K562 (cell line): ENCODE results near the gene FERD3L. TPM values are rescaled to one million over a fixed set of nuclear protein-coding genes. Genes with fewer than 3 reads are reported as not detected.

ENCODE experiments used
- ATAC-seq: fragments of 200-7000 bp; cut with Tn5 transposase; 3 replicates; pipeline ENCODE4 v1.9.1; 2020; ENCODE audit warnings: moderate library complexity
- BruUV-seq: library from RNA; stranded (reverse); fragments of 400-500 nt; replicated peaks from 2 replicates; lab custom pipeline; 2021; lab: Mats Ljungman, UMichigan
- CTCF ChIA-PET: fragments of 300-600 bp; formaldehyde crosslinking; extraction: SDS; loops from one replicate; lab custom pipeline; 2021; ENCODE audit warnings: low intra/inter-chr PET ratio; lab: Yijun Ruan, JAX
- POLR2A ChIA-PET: fragments of 300-600, 350-650 bp; sonication (Branson Sonifier 250); formaldehyde crosslinking; extraction: SDS; loops from one replicate; lab custom pipeline; 2021; ENCODE audit warnings: antibody characterized with exemption, inconsistent platforms; lab: Yijun Ruan, JAX
- DNase-seq, 4 experiments: peaks; one replicate each; pipeline versions ENCODE4 v3.0.0 to v3.0.0-alpha.2; 2011 to 2018; ENCODE audit warnings: low spot score in 3 of 4, mixed read lengths in 3 of 4; ENCODE audit errors: extremely low read depth in 1 of 4
- FAIRE-seq: peaks from 2 replicates; lab custom pipeline; 2011; peaks lifted over from hg19 to GRCh38; lab: Jason Lieb, UNC
- H2AFZ ChIP-seq: 2 replicates; pipeline ENCODE4 v1.6.0; 2011; ENCODE audit warnings: low read depth, low read length, control low read depth, inconsistent platforms
- H3K27ac ChIP-seq: fragments of 200-600 bp; 3 replicates; pipeline ENCODE4 v1.8.0; 2011; ENCODE audit warnings: low read depth, mild to moderate bottlenecking, control low read depth, inconsistent platforms, low read length, moderate library complexity, mixed read lengths; ENCODE audit errors: extremely low read depth
- H3K27me3 ChIP-seq, 2 experiments: fragments of 300-600 bp in 1 of 2; 2 replicates in 1 of 2; 3 replicates in 1 of 2; pipeline versions ENCODE4 v1.6.0 to v1.8.0; 2011; ENCODE audit warnings: inconsistent platforms in 2 of 2, low read length in 2 of 2, mild to moderate bottlenecking in 1 of 2, mixed read lengths in 1 of 2, moderate library complexity in 1 of 2; ENCODE audit not compliant: control insufficient read depth in 2 of 2, insufficient read depth in 2 of 2
- H3K36me3 ChIP-seq: fragments of 300-600 bp; 3 replicates; pipeline ENCODE4 v1.8.0; 2011; ENCODE audit warnings: mild to moderate bottlenecking, low read length, inconsistent platforms; ENCODE audit not compliant: control insufficient read depth, insufficient read depth
- H3K4me1 ChIP-seq, 2 experiments: fragments of 200-600 bp in 1 of 2; replicated peaks in 1 of 2; 2 replicates in 1 of 2; 3 replicates in 1 of 2; pipeline versions ENCODE4 v1.5.1 to v1.8.0; 2011; ENCODE audit warnings: inconsistent platforms in 2 of 2, low read length in 2 of 2, mild to moderate bottlenecking in 1 of 2, mixed read lengths in 1 of 2, moderate library complexity in 1 of 2; ENCODE audit not compliant: control insufficient read depth in 2 of 2, insufficient read depth in 2 of 2
- H3K4me2 ChIP-seq: 2 replicates; pipeline ENCODE4 v1.6.1; 2011; ENCODE audit warnings: low read length, control low read depth, inconsistent platforms, mixed read lengths; ENCODE audit not compliant: insufficient read depth
- H3K4me3 ChIP-seq: fragments of 200-600 bp; sonication (generic), shearing (Covaris generic); 2 replicates; pipeline ENCODE4 v1.5.1; 2016; ENCODE audit warnings: control low read depth, inconsistent platforms
- H3K79me2 ChIP-seq: fragments of 200-600 bp; 3 replicates; pipeline ENCODE4 v1.8.0; 2011; ENCODE audit warnings: low read length, inconsistent platforms; ENCODE audit not compliant: control insufficient read depth, insufficient read depth
- H3K9ac ChIP-seq, 2 experiments: 2 replicates each; pipeline versions ENCODE4 v1.6.0 to v1.6.1; 2011; ENCODE audit warnings: low read depth in 2 of 2, low read length in 2 of 2, control low read depth in 1 of 2, inconsistent platforms in 1 of 2, mild to moderate bottlenecking in 1 of 2, mixed read lengths in 1 of 2; ENCODE audit not compliant: insufficient read depth in 1 of 2
- H3K9me1 ChIP-seq: one replicate; pipeline ENCODE4 v1.6.0; 2011; ENCODE audit warnings: inconsistent platforms, mild to moderate bottlenecking, low read length, moderate library complexity; ENCODE audit not compliant: control insufficient read depth, insufficient read depth
- H3K9me3 ChIP-seq: replicated peaks from 2 replicates; pipeline ENCODE4 v1.5.1; 2011; ENCODE audit warnings: low read depth, low read length, inconsistent platforms; ENCODE audit not compliant: control insufficient read depth, insufficient read depth
- H4K20me1 ChIP-seq: replicated peaks from 2 replicates; pipeline ENCODE4 v1.6.1; 2011; ENCODE audit warnings: low read length, inconsistent platforms, mixed read lengths; ENCODE audit not compliant: control insufficient read depth, insufficient read depth
- DPF2 ChIP-seq: fragments of 450-650 bp; IDR thresholded peaks from 2 replicates; pipeline ENCODE4 v1.6.1; 2016
- FOXA3 ChIP-seq, 2 experiments: fragments of 450-650 bp in 1 of 2; sonication (generic) in 1 of 2; formaldehyde crosslinking; IDR thresholded peaks in 1 of 2; conservative IDR thresholded peaks in 1 of 2; 2 replicates each; pipeline versions ENCODE4 v1.4.0 to v1.8.0; 2020 to 2022; ENCODE audit warnings: mild to moderate bottlenecking in 2 of 2, missing genetic modification reagents in 1 of 2
- GATAD2B ChIP-seq: fragments of 450-650 bp; IDR thresholded peaks from 2 replicates; pipeline ENCODE4 v1.6.1; 2017; ENCODE audit warnings: mild to moderate bottlenecking, borderline replicate concordance
- JUNB ChIP-seq: fragments of 450-650 bp; formaldehyde crosslinking; conservative IDR thresholded peaks from 2 replicates; pipeline ENCODE4 v1.4.0; 2020; ENCODE audit warnings: mild to moderate bottlenecking
- SMARCA4 ChIP-seq: fragments of 450-650 bp; IDR thresholded peaks from 2 replicates; pipeline ENCODE4 v1.6.1; 2016
- SREBF2 ChIP-seq: sonication (generic); formaldehyde crosslinking; IDR thresholded peaks from 2 replicates; pipeline ENCODE4 v1.4.0; 2020; ENCODE audit warnings: mild to moderate bottlenecking, missing genetic modification reagents
- ZNF41 ChIP-seq: fragments of 250-450 bp; sonication (Bioruptor Pico); conservative IDR thresholded peaks from 2 replicates; pipeline ENCODE4 v1.4.0; 2020; ENCODE audit warnings: mild to moderate bottlenecking
- ZNF77 ChIP-seq: fragments of 250-450 bp; sonication (Bioruptor Pico); IDR thresholded peaks from 2 replicates; pipeline ENCODE4 v1.5.0; 2020
- whole genome bisulfite sequencing: fragments of 100-300 bp; shearing (Covaris generic); methylation state at CpG from one replicate; pipeline ENCODE4 v1.1.6; 2016; ENCODE audit warnings: low coverage, mixed read lengths; ENCODE audit not compliant: insufficient coverage; ENCODE audit errors: missing lambda C conversion rate; 5-methylcytosine and 5-hydroxymethylcytosine counted together
- in situ Hi-C: fragments of 300-500 bp; cut with MboI; formaldehyde crosslinking; loops from 4 replicates; pipeline ENCODE4 v1.15.0; 2018; ENCODE audit warnings: inconsistent platforms, mixed read lengths
- intact Hi-C: fragments of 100-400 bp; cut with micrococcal nuclease; formaldehyde crosslinking; loops from 2 replicates; pipeline ENCODE4 v1.14.2; 2022
- polyA plus RNA-seq, 8 experiments: library from polyadenylated mRNA; depleted of rRNA in 4 of 8; stranded (reverse) in 5 of 8; unstranded in 3 of 8; fragments of >200 nt; fragmentation: Nextera tagmentation in 2 of 8; fragmentation: Illumina TruSeq in 1 of 8; extraction: Ambion mirVana in 2 of 8; extraction: Trizol in 1 of 8; gene quantifications; 2 replicates each; pipeline versions ENCODE4 v1.2.1 to v1.2.3, GENCODE V29; 2011 to 2014; ENCODE audit warnings: inconsistent platforms in 1 of 8, missing spikeins in 1 of 8
- total RNA-seq, 7 experiments: library from RNA; depleted of rRNA in 6 of 7; stranded (reverse); fragments of >200 nt in 6 of 7; fragmentation: Illumina TruSeq in 2 of 7; extraction: Trizol in 2 of 7; gene quantifications; 2 replicates each; pipeline versions ENCODE4 v1.2.1 to v1.2.3, GENCODE V29; 2011 to 2021; ENCODE audit warnings: low replicate concordance in 1 of 7
- TF ChIP-seq, protein P1 (sequence below): sonication (generic); formaldehyde crosslinking; IDR thresholded peaks from 2 replicates; pipeline ENCODE4 v1.8.0; 2022; ENCODE audit warnings: missing genetic modification reagents, mild to moderate bottlenecking, borderline replicate concordance
- TF ChIP-seq, protein P2 (sequence below), 2 experiments: fragments of 450-650 bp in 1 of 2; IDR thresholded peaks; 2 replicates each; pipeline ENCODE4 v1.6.1; 2011 to 2017; ENCODE audit warnings: low read depth in 2 of 2, antibody characterized with exemption in 1 of 2, borderline replicate concordance in 1 of 2, low read length in 1 of 2, mild to moderate bottlenecking in 1 of 2, mixed read lengths in 1 of 2; ENCODE audit not compliant: control insufficient read depth in 1 of 2
- TF ChIP-seq, protein P3 (sequence below): sonication (generic); formaldehyde crosslinking; IDR thresholded peaks from 2 replicates; pipeline ENCODE4 v1.9.0; 2022; ENCODE audit warnings: mild to moderate bottlenecking, missing genetic modification reagents

The FERD3L gene
- total and polyA plus RNA-seq, 9 of the 15 experiments (the other 6 are each of a cell fraction or from before 2014, with no cell fraction given): not detected

DNA sequence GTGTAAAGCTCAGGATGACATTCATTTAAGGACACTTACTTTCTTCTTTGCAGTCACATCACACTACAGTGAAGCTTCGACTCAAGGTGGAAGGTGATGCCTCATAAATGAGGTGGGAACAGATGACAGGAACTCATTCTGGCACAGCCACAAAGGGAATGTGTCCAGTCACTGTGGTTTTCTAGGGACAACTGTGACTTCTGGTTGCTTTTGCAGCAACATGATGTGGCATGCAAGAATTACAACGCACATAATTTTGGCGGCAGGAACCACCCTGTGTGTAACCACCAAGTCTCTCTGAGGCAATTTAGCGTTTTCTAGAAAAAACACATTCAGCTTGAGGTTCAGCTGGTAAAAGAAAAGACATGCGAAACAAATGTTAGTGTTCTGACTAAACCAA, 32.0 kb upstream of the FERD3L start:
- Histone ChIP-seq H3K9me3 (no peaks in the 10 kb centered on the region), H3K27ac (no peak overlapping the region), H3K4me2 (no peak overlapping the region), H3K9me1 (no peaks in the 10 kb centered on the region), H4K20me1 (no peaks in the 10 kb centered on the region), H3K9ac (no peak overlapping the region), H3K4me1 (no peaks in the 10 kb centered on the region), H3K79me2 (no peaks in the 10 kb centered on the region), H3K4me3 (no peak overlapping the region), H3K27me3 (no peaks in the 10 kb centered on the region), H2AFZ (no peak overlapping the region), H3K36me3 (no peaks in the 10 kb centered on the region)
- 0% methylated on average over 5 of the region's 5 CpGs for WGBS
- no TSS peak for BruUV-seq
- POLR2A ChIA-PET: no interaction called here
- intact Hi-C loops: no loop called here
- TF ChIP-seq JUNB (CRISPR knock-in tag): no peak
- TF ChIP-seq GATAD2B: no peak
- DNase-seq: no peak
- in situ Hi-C loops: no loop called here
- CTCF ChIA-PET: no interaction called here
- FAIRE-seq: no peak
- ATAC-seq: no peak

DNA sequence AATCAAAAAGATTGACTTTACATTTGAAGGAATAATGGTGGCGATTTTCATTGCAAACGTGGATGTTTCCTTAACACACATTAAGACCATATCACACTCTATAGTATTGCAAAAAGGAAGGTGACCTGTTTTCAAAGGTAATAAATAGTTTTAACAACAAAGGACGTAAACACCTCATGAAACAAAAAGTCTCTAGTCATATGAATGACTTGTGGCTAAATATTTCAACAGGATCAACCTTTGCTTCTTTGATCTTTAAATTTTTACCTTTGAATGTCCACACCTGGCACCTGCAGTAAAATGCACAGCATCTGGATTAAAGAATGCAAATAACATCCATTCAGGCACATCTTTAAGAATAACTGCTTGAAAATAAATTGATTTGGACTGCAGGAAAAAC, 30.0 kb upstream of the FERD3L start:
- DNase-seq (no peak), FAIRE-seq (no peak), ATAC-seq (no peak)
- no peaks in the 10 kb centered on the region for H3K4me1 ChIP-seq
- no peak overlapping the region for H3K27ac ChIP-seq
- no peaks in the 10 kb centered on the region for H4K20me1 ChIP-seq
- ChIA-PET POLR2A (no interaction called here), CTCF (no interaction called here)
- H3K9me1 ChIP-seq: no peaks in the 10 kb centered on the region
- intact Hi-C loops: no loop called here
- H3K4me3 ChIP-seq: no peak overlapping the region
- H3K36me3 ChIP-seq: no peaks in the 10 kb centered on the region
- H3K9me3 ChIP-seq: 0 out of 2 replicates have a peak, but pooled peaks cover 3% of the 10 kb centered on the region
- in situ Hi-C loops: no loop called here
- no peaks in the 10 kb centered on the region for H3K79me2 ChIP-seq
- H3K27me3 ChIP-seq: no peaks in the 10 kb centered on the region
- no TSS peak for BruUV-seq
- no peak overlapping the region for H2AFZ ChIP-seq
- 0% methylated on average over 3 of the region's 3 CpGs for WGBS
- no peak overlapping the region for H3K9ac ChIP-seq
- no peak overlapping the region for H3K4me2 ChIP-seq
- no peak for TF ChIP-seq SREBF2 (CRISPR knock-in tag)
- TF ChIP-seq DPF2: no peak
- TF ChIP-seq FOXA3 (CRISPR knock-in tag; conservative IDR thresholded peaks at IDR 0.05 in 1 of 2, IDR thresholded peaks at IDR 0.05 in 1 of 2): no peak
- TF ChIP-seq SMARCA4: no peak
- TF ChIP-seq, protein P1, sequence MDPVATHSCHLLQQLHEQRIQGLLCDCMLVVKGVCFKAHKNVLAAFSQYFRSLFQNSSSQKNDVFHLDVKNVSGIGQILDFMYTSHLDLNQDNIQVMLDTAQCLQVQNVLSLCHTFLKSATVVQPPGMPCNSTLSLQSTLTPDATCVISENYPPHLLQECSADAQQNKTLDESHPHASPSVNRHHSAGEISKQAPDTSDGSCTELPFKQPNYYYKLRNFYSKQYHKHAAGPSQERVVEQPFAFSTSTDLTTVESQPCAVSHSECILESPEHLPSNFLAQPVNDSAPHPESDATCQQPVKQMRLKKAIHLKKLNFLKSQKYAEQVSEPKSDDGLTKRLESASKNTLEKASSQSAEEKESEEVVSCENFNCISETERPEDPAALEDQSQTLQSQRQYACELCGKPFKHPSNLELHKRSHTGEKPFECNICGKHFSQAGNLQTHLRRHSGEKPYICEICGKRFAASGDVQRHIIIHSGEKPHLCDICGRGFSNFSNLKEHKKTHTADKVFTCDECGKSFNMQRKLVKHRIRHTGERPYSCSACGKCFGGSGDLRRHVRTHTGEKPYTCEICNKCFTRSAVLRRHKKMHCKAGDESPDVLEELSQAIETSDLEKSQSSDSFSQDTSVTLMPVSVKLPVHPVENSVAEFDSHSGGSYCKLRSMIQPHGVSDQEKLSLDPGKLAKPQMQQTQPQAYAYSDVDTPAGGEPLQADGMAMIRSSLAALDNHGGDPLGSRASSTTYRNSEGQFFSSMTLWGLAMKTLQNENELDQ (CRISPR knock-in tag): no peak
- TF ChIP-seq, protein P2, sequence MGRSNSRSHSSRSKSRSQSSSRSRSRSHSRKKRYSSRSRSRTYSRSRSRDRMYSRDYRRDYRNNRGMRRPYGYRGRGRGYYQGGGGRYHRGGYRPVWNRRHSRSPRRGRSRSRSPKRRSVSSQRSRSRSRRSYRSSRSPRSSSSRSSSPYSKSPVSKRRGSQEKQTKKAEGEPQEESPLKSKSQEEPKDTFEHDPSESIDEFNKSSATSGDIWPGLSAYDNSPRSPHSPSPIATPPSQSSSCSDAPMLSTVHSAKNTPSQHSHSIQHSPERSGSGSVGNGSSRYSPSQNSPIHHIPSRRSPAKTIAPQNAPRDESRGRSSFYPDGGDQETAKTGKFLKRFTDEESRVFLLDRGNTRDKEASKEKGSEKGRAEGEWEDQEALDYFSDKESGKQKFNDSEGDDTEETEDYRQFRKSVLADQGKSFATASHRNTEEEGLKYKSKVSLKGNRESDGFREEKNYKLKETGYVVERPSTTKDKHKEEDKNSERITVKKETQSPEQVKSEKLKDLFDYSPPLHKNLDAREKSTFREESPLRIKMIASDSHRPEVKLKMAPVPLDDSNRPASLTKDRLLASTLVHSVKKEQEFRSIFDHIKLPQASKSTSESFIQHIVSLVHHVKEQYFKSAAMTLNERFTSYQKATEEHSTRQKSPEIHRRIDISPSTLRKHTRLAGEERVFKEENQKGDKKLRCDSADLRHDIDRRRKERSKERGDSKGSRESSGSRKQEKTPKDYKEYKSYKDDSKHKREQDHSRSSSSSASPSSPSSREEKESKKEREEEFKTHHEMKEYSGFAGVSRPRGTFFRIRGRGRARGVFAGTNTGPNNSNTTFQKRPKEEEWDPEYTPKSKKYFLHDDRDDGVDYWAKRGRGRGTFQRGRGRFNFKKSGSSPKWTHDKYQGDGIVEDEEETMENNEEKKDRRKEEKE (IDR thresholded peaks at IDR 0.05; ENCODE audit: borderline replicate concordance in 1 of 2, control insufficient read depth in 1 of 2, low read depth in 2 of 2, low read length in 1 of 2): no peak
- TF ChIP-seq ZNF41: no peak
- TF ChIP-seq ZNF77 (CRISPR knock-in tag): no peak
- TF ChIP-seq, protein P3, sequence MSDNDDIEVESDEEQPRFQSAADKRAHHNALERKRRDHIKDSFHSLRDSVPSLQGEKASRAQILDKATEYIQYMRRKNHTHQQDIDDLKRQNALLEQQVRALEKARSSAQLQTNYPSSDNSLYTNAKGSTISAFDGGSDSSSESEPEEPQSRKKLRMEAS (CRISPR knock-in tag): no peak
- TF ChIP-seq, all 486 proteins: peak for 0
